ENCODE measurements around the gene FNDC5.

- TF ChIP-seq BRCA1 (CRISPR knock-in tag; IDR thresholded peaks at IDR 0.05) (no peak), POLR2AphosphoS5 (IDR thresholded peaks at IDR 0.05; ENCODE audit: low read depth, low read length) (no peak), HNF1A (IDR thresholded peaks at IDR 0.05; ENCODE audit: low read depth) (no peak), HNF1A (CRISPR knock-in tag; IDR thresholded peaks at IDR 0.05; ENCODE audit: borderline replicate concordance) (no peak), REST (IDR thresholded peaks at IDR 0.05; ENCODE audit: borderline replicate concordance in 1 of 2, low read depth in 1 of 2, low read length in 2 of 2) (no peak), ZNF780A (CRISPR knock-in tag; IDR thresholded peaks at IDR 0.05) (no peak), STAG1 (CRISPR knock-in tag; IDR thresholded peaks at IDR 0.05) (no peak), GABPA (IDR thresholded peaks at IDR 0.05; ENCODE audit: low read depth, low read length) (no peak), GABPA (CRISPR knock-in tag; IDR thresholded peaks at IDR 0.05; ENCODE audit: low read depth) (no peak), TGIF2 (CRISPR knock-in tag; IDR thresholded peaks at IDR 0.05) (no peak), ZNF674 (CRISPR knock-in tag; IDR thresholded peaks at IDR 0.05; ENCODE audit: low read depth) (no peak), ZNF44 (CRISPR knock-in tag; IDR thresholded peaks at IDR 0.05) (no peak), EZH2 (conservative IDR thresholded peaks at IDR 0.05; ENCODE audit: low read depth, low read length) (no peak)
- TF ChIP-seq, protein P1, sequence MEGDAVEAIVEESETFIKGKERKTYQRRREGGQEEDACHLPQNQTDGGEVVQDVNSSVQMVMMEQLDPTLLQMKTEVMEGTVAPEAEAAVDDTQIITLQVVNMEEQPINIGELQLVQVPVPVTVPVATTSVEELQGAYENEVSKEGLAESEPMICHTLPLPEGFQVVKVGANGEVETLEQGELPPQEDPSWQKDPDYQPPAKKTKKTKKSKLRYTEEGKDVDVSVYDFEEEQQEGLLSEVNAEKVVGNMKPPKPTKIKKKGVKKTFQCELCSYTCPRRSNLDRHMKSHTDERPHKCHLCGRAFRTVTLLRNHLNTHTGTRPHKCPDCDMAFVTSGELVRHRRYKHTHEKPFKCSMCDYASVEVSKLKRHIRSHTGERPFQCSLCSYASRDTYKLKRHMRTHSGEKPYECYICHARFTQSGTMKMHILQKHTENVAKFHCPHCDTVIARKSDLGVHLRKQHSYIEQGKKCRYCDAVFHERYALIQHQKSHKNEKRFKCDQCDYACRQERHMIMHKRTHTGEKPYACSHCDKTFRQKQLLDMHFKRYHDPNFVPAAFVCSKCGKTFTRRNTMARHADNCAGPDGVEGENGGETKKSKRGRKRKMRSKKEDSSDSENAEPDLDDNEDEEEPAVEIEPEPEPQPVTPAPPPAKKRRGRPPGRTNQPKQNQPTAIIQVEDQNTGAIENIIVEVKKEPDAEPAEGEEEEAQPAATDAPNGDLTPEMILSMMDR (CRISPR knock-in tag; IDR thresholded peaks at IDR 0.05) = no peak
- TF ChIP-seq, protein P2, sequence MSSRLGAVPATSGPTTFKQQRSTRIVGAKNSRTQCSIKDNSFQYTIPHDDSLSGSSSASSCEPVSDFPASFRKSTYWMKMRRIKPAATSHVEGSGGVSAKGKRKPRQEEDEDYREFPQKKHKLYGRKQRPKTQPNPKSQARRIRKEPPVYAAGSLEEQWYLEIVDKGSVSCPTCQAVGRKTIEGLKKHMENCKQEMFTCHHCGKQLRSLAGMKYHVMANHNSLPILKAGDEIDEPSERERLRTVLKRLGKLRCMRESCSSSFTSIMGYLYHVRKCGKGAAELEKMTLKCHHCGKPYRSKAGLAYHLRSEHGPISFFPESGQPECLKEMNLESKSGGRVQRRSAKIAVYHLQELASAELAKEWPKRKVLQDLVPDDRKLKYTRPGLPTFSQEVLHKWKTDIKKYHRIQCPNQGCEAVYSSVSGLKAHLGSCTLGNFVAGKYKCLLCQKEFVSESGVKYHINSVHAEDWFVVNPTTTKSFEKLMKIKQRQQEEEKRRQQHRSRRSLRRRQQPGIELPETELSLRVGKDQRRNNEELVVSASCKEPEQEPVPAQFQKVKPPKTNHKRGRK (CRISPR knock-in tag; IDR thresholded peaks at IDR 0.05) = no peak
- TF ChIP-seq, protein P3, sequence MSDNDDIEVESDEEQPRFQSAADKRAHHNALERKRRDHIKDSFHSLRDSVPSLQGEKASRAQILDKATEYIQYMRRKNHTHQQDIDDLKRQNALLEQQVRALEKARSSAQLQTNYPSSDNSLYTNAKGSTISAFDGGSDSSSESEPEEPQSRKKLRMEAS (IDR thresholded peaks at IDR 0.05) = no peak
These were observed 38.8 kb downstream of the FNDC5 start for GRCh38 chr1:32831878-32832277.
